IPS DF 6.9 (cell line): Measurements from ENCODE around the gene TMEFF1.
"Not testable (repeated sequence)": the region's sequence is repeated elsewhere in the genome, so short reads cannot be mapped to it uniquely, and the experiment has no call there.

ENCODE experiments used
- DNase-seq: peaks from one replicate; pipeline ENCODE4 v3.0.0-alpha.2; 2013; ENCODE audit warnings: low read depth, low spot score
- H3K27ac ChIP-seq: one replicate; pipeline ENCODE4 v1.5.1; 2013; ENCODE audit warnings: low read length, control low read depth
- H3K27me3 ChIP-seq: 2 replicates; pipeline ENCODE4 v1.6.1; 2013; ENCODE audit warnings: mild to moderate bottlenecking, low read length; ENCODE audit not compliant: control insufficient read depth, insufficient read depth
- H3K36me3 ChIP-seq: 2 replicates; pipeline ENCODE4 v1.6.1; 2013; ENCODE audit warnings: low read length; ENCODE audit not compliant: control insufficient read depth, insufficient read depth
- H3K4me1 ChIP-seq: 2 replicates; pipeline ENCODE4 v1.6.1; 2013; ENCODE audit warnings: low read length; ENCODE audit not compliant: control insufficient read depth, insufficient read depth
- H3K4me3 ChIP-seq: 2 replicates; pipeline ENCODE4 v1.5.1; 2013; ENCODE audit warnings: mild to moderate bottlenecking, low read length
- H3K9me3 ChIP-seq: 2 replicates; pipeline ENCODE4 v1.6.1; 2013; ENCODE audit warnings: low read length, inconsistent platforms; ENCODE audit not compliant: control insufficient read depth, insufficient read depth
- WGBS: extraction: QIAGEN DNeasy Blood & Tissue Kit; methylation state at CpG from one replicate; pipeline ENCODE4 v1.1.7; 2013; ENCODE audit warnings: mixed read lengths, missing lambda C conversion rate; ENCODE audit not compliant: insufficient read length, insufficient coverage; 5-methylcytosine and 5-hydroxymethylcytosine counted together

The TMEFF1 gene

GRCh38 chr9:100525563-100525962 is 52.6 kb downstream of the TMEFF1 start:
- Histone ChIP-seq H3K36me3 (peaks cover 6% of the 10 kb centered on the region; the same call in 1 of the 2 replicates), H3K27ac (no peak overlapping the region), H3K4me3 (no peak overlapping the region), H3K4me1 (no peaks in the 10 kb centered on the region), H3K27me3 (no peaks in the 10 kb centered on the region), H3K9me3 (no peaks in the 10 kb centered on the region)
- DNase-seq: no peak
- no CpG with 5 or more reads among the region's 2 CpGs for WGBS

DNA sequence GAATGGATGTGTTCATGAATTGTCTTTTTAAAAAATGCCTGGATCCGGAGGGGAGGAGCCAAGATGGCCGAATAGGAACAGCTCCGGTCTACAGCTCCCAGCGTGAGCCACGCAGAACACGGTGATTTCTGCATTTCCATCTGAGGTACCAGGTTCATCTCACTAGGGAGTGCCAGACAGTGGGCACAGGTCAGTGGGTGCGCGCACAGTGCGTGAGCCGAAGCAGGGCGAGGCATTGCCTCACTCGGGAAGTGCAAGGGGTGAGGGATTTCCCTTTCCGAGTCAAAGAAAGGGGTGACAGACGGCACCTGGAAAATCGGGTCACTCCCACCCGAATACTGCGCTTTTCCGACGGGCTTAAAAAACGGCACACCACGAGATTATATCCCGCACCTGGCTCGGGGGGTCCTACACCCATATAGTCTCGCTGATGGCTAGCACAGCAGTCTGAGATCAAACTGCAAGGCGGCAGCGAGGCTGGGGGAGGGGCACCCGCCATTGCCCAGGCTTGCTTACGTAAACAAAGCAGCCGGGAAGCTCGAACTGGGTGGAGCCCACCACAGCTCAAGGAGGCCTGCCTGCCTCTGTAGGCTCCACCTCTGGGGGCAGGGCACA is 54.3 kb downstream of the TMEFF1 start:
- not testable (repeated sequence) for H3K9me3 ChIP-seq, H3K4me1 ChIP-seq, H3K36me3 ChIP-seq, H3K27me3 ChIP-seq, H3K27ac ChIP-seq, DNase-seq, H3K4me3 ChIP-seq
- no CpG with 5 or more reads among the region's 30 CpGs for WGBS

GRCh38 chr9:100534401-100534800 is 61.5 kb downstream of the TMEFF1 start:
- H3K27me3 ChIP-seq: no peaks in the 10 kb centered on the region
- H3K4me3 ChIP-seq: no peak overlapping the region
- peaks cover 3% of the 10 kb centered on the region; the same call in 1 of the 2 replicates for H3K36me3 ChIP-seq
- H3K4me1 ChIP-seq: no peaks in the 10 kb centered on the region
- H3K27ac ChIP-seq: no peak overlapping the region
- no peak for DNase-seq
- H3K9me3 ChIP-seq: no peaks in the 10 kb centered on the region; the same call in 1 of the 2 replicates
- WGBS: no CpG with 5 or more reads among the region's 4 CpGs

DNA sequence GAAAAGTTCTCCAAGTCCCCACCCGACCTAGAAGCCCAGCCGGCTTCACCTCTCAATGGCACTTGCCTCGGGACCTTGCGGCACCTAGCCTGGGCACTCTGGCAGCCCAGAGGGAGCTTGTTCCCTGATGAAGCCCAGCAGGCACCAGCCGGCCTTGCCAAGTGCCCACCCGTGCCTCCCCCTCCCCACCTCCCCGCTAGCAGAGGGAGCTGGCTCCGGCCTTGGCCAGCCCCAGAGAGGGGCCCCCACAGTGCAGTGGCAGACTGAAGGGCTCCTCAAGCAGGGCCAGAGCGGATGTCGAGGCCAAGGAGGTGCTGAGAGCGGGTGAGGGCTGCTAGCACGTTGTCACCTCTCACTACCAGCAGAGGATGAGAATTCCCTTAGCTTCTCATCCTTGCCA is 67.4 kb downstream of the TMEFF1 start:
- no peaks in the 10 kb centered on the region for H3K4me1 ChIP-seq
- no peak for DNase-seq
- WGBS: no CpG with 5 or more reads among the region's 12 CpGs
- H3K36me3 ChIP-seq: peaks cover 7% of the 10 kb centered on the region; the same call in 1 of the 2 replicates
- H3K27me3 ChIP-seq: no peaks in the 10 kb centered on the region
- H3K27ac ChIP-seq: no peak overlapping the region
- H3K9me3 ChIP-seq: no peaks in the 10 kb centered on the region; the same call in 1 of the 2 replicates
- H3K4me3 ChIP-seq: no peak overlapping the region

GRCh38 chr9:100549048-100549447 is 76.1 kb downstream of the TMEFF1 start:
- H3K27ac ChIP-seq: no peak overlapping the region
- H3K4me1 ChIP-seq: no peaks in the 10 kb centered on the region
- WGBS: no CpG with 5 or more reads among the region's 5 CpGs
- no peaks in the 10 kb centered on the region for H3K27me3 ChIP-seq
- no peaks in the 10 kb centered on the region; the same call in 1 of the 2 replicates for H3K36me3 ChIP-seq
- DNase-seq: no peak
- H3K4me3 ChIP-seq: no peak overlapping the region
- H3K9me3 ChIP-seq: no peaks in the 10 kb centered on the region

DNA sequence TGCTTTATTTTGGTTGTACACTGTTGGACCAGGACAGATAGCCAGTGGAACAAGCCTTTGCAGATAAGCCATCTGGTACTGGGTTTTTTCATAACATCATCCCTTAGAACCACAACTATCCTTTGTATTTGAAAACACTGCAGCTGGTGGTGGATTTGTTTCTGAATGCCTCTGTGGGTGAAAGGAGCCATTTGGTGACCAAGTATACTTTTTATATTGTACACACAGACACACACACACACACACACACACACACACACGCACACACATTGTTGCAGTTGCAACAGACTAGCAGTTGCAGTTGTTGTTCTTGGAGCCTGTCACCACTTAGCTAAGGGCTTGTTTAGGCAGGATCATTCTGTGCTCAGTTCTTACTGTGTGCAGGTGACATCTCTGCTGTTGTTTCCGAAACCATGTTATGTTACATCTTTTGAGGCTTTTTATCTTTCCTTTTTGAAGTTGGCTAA is 82.0 kb downstream of the TMEFF1 start:
- Histone ChIP-seq H3K27me3 (no peaks in the 10 kb centered on the region), H3K4me1 (no peaks in the 10 kb centered on the region), H3K4me3 (no peak overlapping the region), H3K27ac (no peak overlapping the region), H3K36me3 (no peaks in the 10 kb centered on the region; the same call in 1 of the 2 replicates), H3K9me3 (no peaks in the 10 kb centered on the region)
- no CpG with 5 or more reads among the region's 2 CpGs for WGBS
- DNase-seq: no peak

GRCh38 chr9:100555471-100555870 is 82.5 kb downstream of the TMEFF1 start:
- Histone ChIP-seq H3K27me3 (no peaks in the 10 kb centered on the region), H3K4me1 (no peaks in the 10 kb centered on the region), H3K9me3 (no peaks in the 10 kb centered on the region), H3K27ac (no peak overlapping the region), H3K4me3 (no peak overlapping the region), H3K36me3 (no peaks in the 10 kb centered on the region; the same call in 1 of the 2 replicates)
- DNase-seq: no peak
- WGBS: no CpG with 5 or more reads among the region's 1 CpG

GRCh38 chr9:100557053-100557452 is 84.1 kb downstream of the TMEFF1 start:
- Histone ChIP-seq H3K9me3 (no peaks in the 10 kb centered on the region), H3K4me3 (no peak overlapping the region), H3K36me3 (no peaks in the 10 kb centered on the region; the same call in 1 of the 2 replicates), H3K4me1 (no peaks in the 10 kb centered on the region), H3K27me3 (no peaks in the 10 kb centered on the region), H3K27ac (no peak overlapping the region)
- no peak for DNase-seq
- WGBS: no CpG with 5 or more reads among the region's 3 CpGs

- H3K36me3 ChIP-seq: no peaks in the 10 kb centered on the region; the same call in 1 of the 2 replicates
- no peak overlapping the region for H3K4me3 ChIP-seq
- WGBS: no CpG with 5 or more reads among the region's 3 CpGs
- H3K27me3 ChIP-seq: no peaks in the 10 kb centered on the region
- H3K9me3 ChIP-seq: no peaks in the 10 kb centered on the region
- H3K4me1 ChIP-seq: no peaks in the 10 kb centered on the region
- no peak for DNase-seq
- no peak overlapping the region for H3K27ac ChIP-seq
These were observed 88.3 kb downstream of the TMEFF1 start for GRCh38 chr9:100561256-100561655.

GRCh38 chr9:100567856-100568255 is 94.9 kb downstream of the TMEFF1 start:
- no peak for DNase-seq
- no peaks in the 10 kb centered on the region for H3K9me3 ChIP-seq
- H3K4me3 ChIP-seq: no peak overlapping the region
- no CpG with 5 or more reads among the region's 3 CpGs for WGBS
- H3K4me1 ChIP-seq: peaks cover 3% of the 10 kb centered on the region; the same call in 1 of the 2 replicates
- no peak overlapping the region for H3K27ac ChIP-seq
- no peaks in the 10 kb centered on the region; the same call in 1 of the 2 replicates for H3K36me3 ChIP-seq
- H3K27me3 ChIP-seq: no peaks in the 10 kb centered on the region
